H1 (cell line): Measurements from ENCODE around the gene SORCS3. TPM values are rescaled to one million over a fixed set of nuclear protein-coding genes. Genes with fewer than 3 reads are reported as not detected.
"Not testable (repeated sequence)": the region's sequence is repeated elsewhere in the genome, so short reads cannot be mapped to it uniquely, and the experiment has no call there.

Experiments used
- CTCF ChIA-PET: fragments of 300-600 bp; sonication (Branson Sonifier 250); formaldehyde crosslinking; loops from one replicate; lab custom pipeline; 2021; ENCODE audit not compliant: partially characterized antibody; lab: Charles Lee
- POLR2A ChIA-PET: fragments of 300-600 bp; sonication (Branson Sonifier 250); formaldehyde crosslinking; loops from one replicate; lab custom pipeline; 2021; ENCODE audit warnings: inconsistent platforms; ENCODE audit not compliant: partially characterized antibody; lab: Charles Lee
- DNase-seq, 2 experiments: peaks; one replicate each; pipeline versions ENCODE4 v3.0.0 to v3.0.0-alpha.2; 2010 to 2022; ENCODE audit warnings: low spot score in 2 of 2, low read depth in 1 of 2, mixed read lengths in 1 of 2
- FAIRE-seq: peaks from 2 replicates; lab custom pipeline; 2011; peaks lifted over from hg19 to GRCh38; lab: Jason Lieb, UNC
- H2AFZ ChIP-seq: 2 replicates; pipeline ENCODE4 v1.8.1; 2012; ENCODE audit warnings: low read length, inconsistent platforms
- H2AK5ac ChIP-seq: 2 replicates; pipeline ENCODE4 v1.6.1; 2013; ENCODE audit warnings: low read depth, low read length
- H2BK120ac ChIP-seq: replicated peaks from 2 replicates; pipeline ENCODE3; 2013; ENCODE audit warnings: low read depth, low read length, inconsistent platforms
- H2BK12ac ChIP-seq: 2 replicates; pipeline ENCODE4 v1.6.1; 2013; ENCODE audit warnings: low read depth, low read length
- H2BK15ac ChIP-seq: 2 replicates; pipeline ENCODE4 v1.6.1; 2013; ENCODE audit warnings: low read length
- H2BK20ac ChIP-seq: 2 replicates; pipeline ENCODE4 v1.6.1; 2013; ENCODE audit warnings: low read length
- H2BK5ac ChIP-seq: 2 replicates; pipeline ENCODE4 v1.6.1; 2013; ENCODE audit warnings: low read depth, low read length
- H3K14ac ChIP-seq: 2 replicates; pipeline ENCODE4 v1.6.1; 2013; ENCODE audit warnings: inconsistent platforms; ENCODE audit not compliant: insufficient read length
- H3K18ac ChIP-seq: 2 replicates; pipeline ENCODE4 v1.6.1; 2013; ENCODE audit warnings: low read length; ENCODE audit errors: extremely low read depth
- H3K23ac ChIP-seq: 2 replicates; pipeline ENCODE4 v1.6.1; 2013; ENCODE audit warnings: inconsistent platforms; ENCODE audit not compliant: insufficient read length
- H3K23me2 ChIP-seq: 2 replicates; pipeline ENCODE4 v1.6.1; 2013; ENCODE audit warnings: low read depth, low read length
- H3K27ac ChIP-seq: 2 replicates; pipeline ENCODE4 v1.6.1; 2011; ENCODE audit warnings: low read depth, low read length, inconsistent platforms
- H3K27me3 ChIP-seq, 4 experiments: replicated peaks in 1 of 4; 1 replicate in 1 of 4; 2 replicates in 3 of 4; pipeline versions ENCODE4 v1.6.1 to v1.8.1; 2011 to 2013; ENCODE audit warnings: low read length in 3 of 4, mild to moderate bottlenecking in 3 of 4, inconsistent platforms in 2 of 4, mixed read lengths in 2 of 4, moderate library complexity in 1 of 4; ENCODE audit not compliant: control insufficient read depth in 3 of 4, insufficient read depth in 3 of 4; ENCODE audit errors: extremely low read depth in 1 of 4
- H3K36me3 ChIP-seq, 4 experiments: 2 replicates each; pipeline versions ENCODE4 v1.6.1 to v1.8.1; 2011 to 2013; ENCODE audit warnings: mild to moderate bottlenecking in 4 of 4, low read length in 3 of 4, moderate library complexity in 2 of 4, control low read depth in 1 of 4, inconsistent platforms in 1 of 4; ENCODE audit not compliant: insufficient read depth in 4 of 4, control insufficient read depth in 2 of 4
- H3K4ac ChIP-seq: replicated peaks from 2 replicates; pipeline ENCODE3; 2013; ENCODE audit warnings: low read length, low read depth, mixed read lengths, inconsistent platforms; ENCODE audit not compliant: insufficient read length
- H3K4me1 ChIP-seq, 4 experiments: replicated peaks in 1 of 4; 1 replicate in 1 of 4; 2 replicates in 3 of 4; pipeline versions ENCODE4 v1.6.1 to v1.8.1; 2011 to 2013; ENCODE audit warnings: low read length in 3 of 4, inconsistent platforms in 2 of 4, mixed read lengths in 1 of 4; ENCODE audit not compliant: insufficient read depth in 4 of 4, control insufficient read depth in 3 of 4
- H3K4me2 ChIP-seq, 2 experiments: 2 replicates each; pipeline versions ENCODE4 v1.6.1 to v1.8.1; 2011 to 2013; ENCODE audit warnings: low read depth in 2 of 2, low read length in 2 of 2, control low read depth in 1 of 2, inconsistent platforms in 1 of 2, mild to moderate bottlenecking in 1 of 2; ENCODE audit not compliant: insufficient read depth in 1 of 2
- H3K4me3 ChIP-seq, 4 experiments: fragments of 200-600, 300-600 bp in 1 of 4; sonication (generic), shearing (Covaris generic), sonication (Bioruptor Twin) in 1 of 4; 2 replicates each; pipeline versions ENCODE4 v1.5.1 to v1.8.1; 2011 to 2016; ENCODE audit warnings: low read length in 4 of 4, low read depth in 3 of 4, control low read depth in 2 of 4, inconsistent platforms in 2 of 4, mild to moderate bottlenecking in 2 of 4, mixed read lengths in 1 of 4, moderate library complexity in 1 of 4; ENCODE audit not compliant: insufficient read depth in 2 of 4; ENCODE audit errors: extremely low read depth in 1 of 4
- H3K56ac ChIP-seq: replicated peaks from 2 replicates; pipeline ENCODE3; 2013; ENCODE audit warnings: low read depth, mild to moderate bottlenecking, mixed read lengths, low read length, inconsistent platforms; ENCODE audit not compliant: insufficient read length
- H3K79me1 ChIP-seq: 2 replicates; pipeline ENCODE4 v1.6.1; 2013; ENCODE audit warnings: low read depth, low read length, control low read depth
- H3K79me2 ChIP-seq, 2 experiments: 2 replicates each; pipeline versions ENCODE4 v1.6.1 to v1.8.1; 2012 to 2013; ENCODE audit warnings: low read length in 2 of 2, mild to moderate bottlenecking in 2 of 2, inconsistent platforms in 1 of 2; ENCODE audit not compliant: insufficient read depth in 2 of 2, control insufficient read depth in 1 of 2
- H3K9ac ChIP-seq, 4 experiments: replicated peaks in 1 of 4; 1 replicate in 1 of 4; 2 replicates in 3 of 4; pipeline versions ENCODE4 v1.6.1 to v1.8.1; 2011 to 2013; ENCODE audit warnings: low read depth in 3 of 4, low read length in 3 of 4, control low read depth in 2 of 4, mild to moderate bottlenecking in 2 of 4, moderate library complexity in 2 of 4, inconsistent platforms in 1 of 4; ENCODE audit errors: extremely low read depth in 1 of 4
- H3K9me3 ChIP-seq, 2 experiments: 2 replicates each; pipeline versions ENCODE4 v1.6.1 to v1.8.1; 2012 to 2013; ENCODE audit warnings: mild to moderate bottlenecking in 2 of 2, moderate library complexity in 2 of 2, control low read depth in 1 of 2, inconsistent platforms in 1 of 2, low read depth in 1 of 2, low read length in 1 of 2, mixed read lengths in 1 of 2; ENCODE audit not compliant: insufficient read depth in 2 of 2
- H4K20me1 ChIP-seq, 2 experiments: replicated peaks in 1 of 2; 2 replicates each; pipeline versions ENCODE3 to v1.8.1; 2011 to 2013; ENCODE audit warnings: inconsistent platforms in 2 of 2, low read length in 2 of 2, mild to moderate bottlenecking in 1 of 2; ENCODE audit not compliant: insufficient read depth in 2 of 2, control insufficient read depth in 1 of 2
- H4K5ac ChIP-seq: 2 replicates; pipeline ENCODE4 v1.6.1; 2013; ENCODE audit warnings: low read length, low read depth, mixed read lengths, inconsistent platforms; ENCODE audit not compliant: insufficient read length
- H4K8ac ChIP-seq: 2 replicates; pipeline ENCODE4 v1.8.0; 2013; ENCODE audit warnings: mild to moderate bottlenecking, moderate library complexity, low read length, inconsistent platforms; ENCODE audit not compliant: insufficient read depth; ENCODE audit errors: extremely low read depth
- H4K91ac ChIP-seq: replicated peaks from 2 replicates; pipeline ENCODE3; 2013; ENCODE audit warnings: low read length, mixed read lengths, inconsistent platforms; ENCODE audit not compliant: insufficient read length
- WGBS, 2 experiments: shearing (Covaris generic) in 1 of 2; methylation state at CpG; one replicate each; pipeline versions ENCODE4 v1.1.6 to v1.1.7; 2013 to 2015; ENCODE audit warnings: low lambda C conversion rate in 2 of 2, mixed read lengths in 2 of 2, inconsistent platforms in 1 of 2, low coverage in 1 of 2, missing lambda C conversion rate in 1 of 2; ENCODE audit not compliant: insufficient replicate concordance in 2 of 2, insufficient coverage in 1 of 2, insufficient read length in 1 of 2; ENCODE audit errors: extremely low coverage in 1 of 2, missing lambda C conversion rate in 1 of 2; 5-methylcytosine and 5-hydroxymethylcytosine counted together
- polyA plus RNA-seq, 7 experiments: library from polyadenylated mRNA; depleted of rRNA in 3 of 7; stranded (reverse) in 5 of 7; unstranded in 2 of 7; fragments of >200 nt in 5 of 7; fragments of 200-250 nt in 2 of 7; gene quantifications; 1 replicate in 5 of 7; 2 replicates in 1 of 7; 4 replicates in 1 of 7; pipeline versions ENCODE4 v1.2.1 to v1.2.3, GENCODE V29; 2011 to 2013; ENCODE audit warnings: missing spikeins in 2 of 7, mixed read lengths in 2 of 7
- total RNA-seq: library from RNA; stranded (reverse); fragmentation: NEBNext Ultra II Directional; extraction: Animal tissue kit (Norgen Biotek cat#: 25700); gene quantifications from 2 replicates; pipeline ENCODE4 v1.2.1, GENCODE V29; 2021

SORCS3 gene
- total and polyA plus RNA-seq, 2 of the 8 experiments (the other 6 are each of a cell fraction or from before 2014, with no cell fraction given), result 0.26 to 0.88 TPM

GRCh38 chr10:104703262-104703661 is 62.2 kb downstream of the SORCS3 start:
- H3K14ac ChIP-seq, H4K5ac ChIP-seq, H3K79me2 ChIP-seq, H2BK120ac ChIP-seq, H3K9ac ChIP-seq, H2BK12ac ChIP-seq, H3K4me2 ChIP-seq, H3K27ac ChIP-seq, DNase-seq, H3K36me3 ChIP-seq, H3K9me3 ChIP-seq, H3K18ac ChIP-seq, H3K79me1 ChIP-seq, H4K8ac ChIP-seq, H3K27me3 ChIP-seq, H3K23ac ChIP-seq, H2BK5ac ChIP-seq, H2AFZ ChIP-seq, H3K4ac ChIP-seq, H2BK15ac ChIP-seq, H2AK5ac ChIP-seq, H4K91ac ChIP-seq, FAIRE-seq, H3K56ac ChIP-seq, H3K4me1 ChIP-seq, H3K4me3 ChIP-seq, H4K20me1 ChIP-seq, H2BK20ac ChIP-seq, H3K23me2 ChIP-seq: not testable (repeated sequence)
- 95% methylated on average over 4 of the region's 4 CpGs; no CpG with 5 or more reads in 1 of the 2 experiments for WGBS, 2 experiments
- CTCF ChIA-PET, result interaction anchor here (1.3 kb wide), 1 partner anchor 9 kb away, joined by 6 read pairs; no protein-coding TSS in a partner anchor
- POLR2A ChIA-PET, result interaction anchor here (0.6 kb wide), 1 partner anchor 15 kb away, joined by 3 read pairs; no protein-coding TSS in a partner anchor
